ENCODE results near the gene RASSF5.

Gene RASSF5

DNA sequence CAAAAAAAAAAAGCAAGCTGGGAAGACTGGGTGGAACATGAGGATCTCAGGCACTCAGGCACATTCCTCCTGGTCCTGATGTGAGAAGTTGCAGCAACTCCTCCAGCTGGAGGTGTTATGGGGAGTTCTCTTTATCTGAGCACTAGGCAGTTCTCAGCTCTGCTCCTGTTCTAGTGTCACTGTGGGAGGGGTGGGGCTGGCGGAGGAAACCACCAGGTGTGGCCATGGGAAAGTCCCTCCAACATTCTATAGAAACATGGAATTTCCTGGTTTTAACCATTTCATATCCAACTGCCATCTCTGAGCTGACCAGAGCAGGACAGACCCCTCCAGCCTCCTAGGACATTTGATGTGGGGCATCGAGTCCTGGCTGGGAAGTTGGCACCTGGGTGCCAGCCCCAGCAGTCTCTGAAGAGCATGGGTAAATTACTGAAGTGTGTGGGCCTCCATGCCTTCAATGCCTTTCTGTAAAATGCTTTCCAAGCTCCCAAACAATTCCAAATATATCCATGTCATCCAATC, 37.9 kb upstream of the RASSF5 start:
- TF ChIP-seq JUND (IDR thresholded peaks at IDR 0.05; ENCODE audit: low read depth): no peak
- no peak for DNase-seq (ENCODE audit: low read depth in 1 of 2, low spot score in 1 of 2)
- in situ Hi-C loops (cut with HindIII; ENCODE audit: low pct_unique_long_range_greater_than_20kb, low sequenced_read_pairs): no loop called here

DNA sequence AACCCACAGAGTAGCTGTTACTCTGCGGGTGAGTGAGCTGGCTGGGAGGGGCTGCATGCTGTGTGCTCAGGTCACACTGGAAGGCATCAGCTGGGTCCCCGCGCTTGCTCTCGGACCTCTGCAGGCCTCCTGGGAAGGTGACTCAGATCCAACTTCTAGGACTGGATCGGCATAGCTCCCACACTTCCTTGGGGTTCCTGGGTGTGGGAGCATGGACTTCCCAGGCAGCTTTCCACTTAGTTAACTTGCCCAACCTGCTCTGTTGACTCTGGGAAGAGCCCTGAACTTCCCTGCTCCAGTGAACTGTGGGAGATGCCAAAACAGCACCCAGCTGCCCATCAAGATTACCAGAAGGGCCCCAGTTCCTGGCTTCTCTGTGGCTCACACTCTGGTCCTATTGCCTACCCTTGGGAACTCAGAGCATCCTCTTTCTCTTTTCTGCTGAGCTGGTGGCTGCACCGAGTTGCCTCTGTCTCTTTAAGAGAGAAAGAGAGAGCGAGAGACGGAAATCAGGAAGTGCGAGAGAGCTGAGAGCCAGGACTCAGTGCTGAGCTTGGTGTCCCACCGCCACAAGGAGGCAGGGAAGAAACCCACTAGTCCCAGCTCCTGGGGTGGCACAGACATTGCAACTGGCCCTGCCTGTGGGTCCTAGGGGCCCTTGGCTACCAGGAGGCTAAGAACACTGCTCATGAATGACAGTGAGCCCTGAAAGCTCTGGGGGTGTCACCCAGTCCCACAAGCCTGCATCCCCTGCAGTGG, 37.2 kb upstream of the RASSF5 start, which contains the start of gene IKBKE:
IKBKE (plus strand) TSS at position 544 of the 759 bp plus-strand sequence. CDS start 2,752 bp downstream, outside the sequence.
- peak; percentile 85 to 94 for DNase-seq (ENCODE audit: low read depth in 1 of 2, low spot score in 1 of 2)
- in situ Hi-C loops (cut with HindIII; ENCODE audit: low pct_unique_long_range_greater_than_20kb, low sequenced_read_pairs): no loop called here
- TF ChIP-seq JUND (IDR thresholded peaks at IDR 0.05; ENCODE audit: low read depth): no peak

DNA sequence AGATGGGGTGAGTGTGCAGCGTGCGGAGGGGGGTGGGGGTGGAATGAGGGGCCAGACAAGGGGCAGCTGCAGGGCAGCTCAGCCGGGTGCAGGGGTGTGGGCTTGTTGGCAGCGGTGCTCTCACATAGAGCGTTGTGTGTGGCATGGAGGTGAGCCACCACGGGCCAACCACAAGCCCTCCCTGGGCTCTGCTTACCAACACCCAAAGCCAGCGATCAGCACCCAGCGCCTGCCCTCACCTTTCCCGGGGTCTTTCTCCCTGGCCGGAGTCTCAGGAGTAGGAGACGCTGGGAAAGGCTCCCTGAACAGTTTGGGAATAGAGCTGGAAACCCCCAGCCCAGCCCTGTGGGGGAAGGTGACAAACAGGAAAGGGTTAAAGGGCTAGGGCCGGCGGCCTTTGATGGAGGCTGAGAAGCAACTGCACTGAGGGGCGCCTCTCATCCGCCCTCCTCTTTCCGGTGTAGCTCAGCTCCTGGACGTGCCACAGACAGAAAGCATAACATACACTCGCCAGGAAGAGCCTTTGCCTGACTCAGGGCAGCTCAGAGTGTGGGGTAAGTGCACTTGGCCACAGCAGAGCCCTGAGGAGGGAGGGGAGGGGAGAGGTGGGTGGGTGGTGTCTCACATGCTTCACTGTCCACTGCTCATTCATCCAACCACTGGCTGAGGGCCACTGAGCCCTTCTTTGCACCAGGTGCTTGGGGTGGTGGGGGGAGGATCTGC, 36.5 kb upstream of the RASSF5 start:
- DNase-seq (ENCODE audit: low read depth in 1 of 2, low spot score in 1 of 2): peak in 1 of 2 experiments; percentile 47
- in situ Hi-C loops (cut with HindIII; ENCODE audit: low pct_unique_long_range_greater_than_20kb, low sequenced_read_pairs): no loop called here
- TF ChIP-seq JUND (IDR thresholded peaks at IDR 0.05; ENCODE audit: low read depth): no peak

DNA sequence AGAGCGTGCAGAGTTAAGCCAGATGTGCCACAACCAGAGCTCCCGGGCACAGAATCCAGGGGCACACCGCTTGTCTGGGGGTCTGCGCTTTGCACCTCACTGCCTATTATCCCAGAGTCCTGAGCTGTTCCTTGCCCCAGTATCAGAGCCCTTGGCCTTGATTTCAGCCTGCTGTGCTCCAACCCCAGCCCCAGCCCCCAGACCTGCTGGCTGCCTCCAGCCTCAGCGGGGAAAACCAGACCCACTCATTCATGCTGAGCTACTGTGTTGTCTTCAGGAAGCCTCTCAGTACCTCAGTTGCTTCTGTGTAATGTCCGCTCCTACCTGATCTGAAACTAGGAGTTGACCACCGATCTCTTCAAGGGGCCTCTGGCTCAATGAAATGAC, 35.9 kb upstream of the RASSF5 start:
- no peak for TF ChIP-seq JUND (IDR thresholded peaks at IDR 0.05; ENCODE audit: low read depth)
- in situ Hi-C loops (cut with HindIII; ENCODE audit: low pct_unique_long_range_greater_than_20kb, low sequenced_read_pairs): no loop called here
- no peak for DNase-seq (ENCODE audit: low read depth in 1 of 2, low spot score in 1 of 2)

DNA sequence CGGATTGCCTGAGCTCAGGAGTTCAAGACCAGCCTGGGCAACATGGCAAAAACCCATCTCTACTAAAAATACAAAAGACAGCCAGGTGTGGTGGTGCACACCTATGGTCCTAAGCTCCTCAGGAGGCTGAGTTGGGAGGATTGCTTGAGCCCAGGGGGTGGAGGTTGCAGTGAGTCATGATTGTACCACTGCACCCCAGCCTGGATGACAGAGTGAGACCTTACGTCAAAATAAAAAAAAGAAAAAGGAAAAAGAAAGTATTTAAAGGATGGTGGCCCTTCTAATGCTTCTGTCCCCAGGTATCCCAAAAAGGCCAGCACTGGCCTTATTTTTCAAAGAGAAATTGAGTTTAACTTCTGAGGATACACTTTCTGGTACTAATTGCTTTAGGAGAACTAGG, 35.3 kb upstream of the RASSF5 start:
- DNase-seq (ENCODE audit: low read depth in 1 of 2, low spot score in 1 of 2): no peak
- TF ChIP-seq JUND (IDR thresholded peaks at IDR 0.05; ENCODE audit: low read depth): no peak
- in situ Hi-C loops (cut with HindIII; ENCODE audit: low pct_unique_long_range_greater_than_20kb, low sequenced_read_pairs): no loop called here

DNA sequence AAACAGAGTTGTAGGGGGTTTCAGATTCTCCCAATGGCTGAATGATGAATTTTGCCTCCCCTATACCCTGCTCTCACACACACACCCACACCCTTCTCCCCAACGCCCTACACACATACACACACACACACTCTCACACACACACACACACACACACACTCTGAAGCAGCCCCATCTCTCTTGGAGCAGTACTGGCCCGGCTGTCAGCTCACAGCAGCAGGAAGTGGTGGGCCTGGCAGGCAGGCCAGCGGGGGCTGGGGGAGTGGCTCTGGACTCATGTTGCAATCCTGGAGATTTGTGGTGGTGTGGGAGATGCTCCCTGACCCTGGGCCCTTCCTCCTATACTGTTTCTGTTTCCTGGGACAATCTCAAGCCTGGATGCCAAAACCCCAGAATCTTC, 34.9 kb upstream of the RASSF5 start:
- no peak for DNase-seq (ENCODE audit: low read depth in 1 of 2, low spot score in 1 of 2)
- in situ Hi-C loops (cut with HindIII; ENCODE audit: low pct_unique_long_range_greater_than_20kb, low sequenced_read_pairs): no loop called here
- TF ChIP-seq JUND (IDR thresholded peaks at IDR 0.05; ENCODE audit: low read depth): no peak

DNA sequence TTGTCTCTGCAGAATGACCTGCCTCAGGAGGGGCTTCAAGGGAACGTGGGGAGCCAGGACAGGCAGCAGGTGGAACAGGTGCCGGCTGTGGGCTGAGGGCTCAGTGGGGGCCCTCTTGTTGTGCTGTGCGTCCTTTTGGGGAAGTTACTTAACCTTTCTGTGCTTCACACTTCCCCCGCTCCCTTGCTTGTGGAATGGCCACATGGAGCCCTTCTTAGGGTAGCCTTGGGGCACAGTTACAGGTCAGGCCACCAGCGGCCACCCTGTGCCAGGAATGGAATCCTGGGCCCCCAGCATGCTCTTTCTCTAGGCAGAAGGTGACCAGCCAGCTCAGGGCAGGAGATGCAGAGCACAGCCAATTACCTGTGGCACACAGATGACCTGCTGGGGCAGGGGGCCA, 34.4 kb upstream of the RASSF5 start:
- in situ Hi-C loops (cut with HindIII; ENCODE audit: low pct_unique_long_range_greater_than_20kb, low sequenced_read_pairs): no loop called here
- no peak for TF ChIP-seq JUND (IDR thresholded peaks at IDR 0.05; ENCODE audit: low read depth)
- DNase-seq (ENCODE audit: low read depth in 1 of 2, low spot score in 1 of 2): no peak

DNA sequence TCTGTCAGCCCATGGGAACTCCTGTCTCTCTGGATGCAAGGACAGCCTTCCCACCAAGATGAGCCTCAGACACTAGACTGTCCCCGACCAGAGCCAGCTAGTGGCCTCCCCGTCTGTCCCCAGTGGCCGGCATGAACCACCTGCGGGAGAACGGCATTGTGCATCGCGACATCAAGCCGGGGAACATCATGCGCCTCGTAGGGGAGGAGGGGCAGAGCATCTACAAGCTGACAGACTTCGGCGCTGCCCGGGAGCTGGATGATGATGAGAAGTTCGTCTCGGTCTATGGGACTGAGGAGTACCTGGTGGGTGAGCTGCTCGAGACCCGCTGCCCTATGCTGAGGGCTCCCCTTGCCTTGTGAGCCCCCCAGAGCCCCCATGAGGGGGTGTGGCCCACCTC, 31.3 kb upstream of the RASSF5 start:
- no peak for TF ChIP-seq JUND (IDR thresholded peaks at IDR 0.05; ENCODE audit: low read depth)
- in situ Hi-C loops (cut with HindIII; ENCODE audit: low pct_unique_long_range_greater_than_20kb, low sequenced_read_pairs): no loop called here
- no peak for DNase-seq (ENCODE audit: low read depth in 1 of 2, low spot score in 1 of 2)

DNA sequence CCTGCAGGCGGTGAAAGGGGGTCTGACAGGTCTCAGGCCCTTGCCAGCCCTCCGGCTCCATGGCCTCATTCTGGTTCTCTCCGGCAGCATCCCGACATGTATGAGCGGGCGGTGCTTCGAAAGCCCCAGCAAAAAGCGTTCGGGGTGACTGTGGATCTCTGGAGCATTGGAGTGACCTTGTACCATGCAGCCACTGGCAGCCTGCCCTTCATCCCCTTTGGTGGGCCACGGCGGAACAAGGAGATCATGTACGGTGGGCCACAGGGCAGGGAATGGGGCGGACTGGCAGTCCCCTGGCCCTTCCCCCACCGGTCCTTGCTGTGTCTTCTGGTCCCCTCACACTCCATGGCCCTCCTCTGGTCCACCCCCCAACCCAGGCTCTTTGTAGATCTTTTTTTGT, 30.7 kb upstream of the RASSF5 start:
- TF ChIP-seq JUND (IDR thresholded peaks at IDR 0.05; ENCODE audit: low read depth): no peak
- in situ Hi-C loops (cut with HindIII; ENCODE audit: low pct_unique_long_range_greater_than_20kb, low sequenced_read_pairs): no loop called here

DNA sequence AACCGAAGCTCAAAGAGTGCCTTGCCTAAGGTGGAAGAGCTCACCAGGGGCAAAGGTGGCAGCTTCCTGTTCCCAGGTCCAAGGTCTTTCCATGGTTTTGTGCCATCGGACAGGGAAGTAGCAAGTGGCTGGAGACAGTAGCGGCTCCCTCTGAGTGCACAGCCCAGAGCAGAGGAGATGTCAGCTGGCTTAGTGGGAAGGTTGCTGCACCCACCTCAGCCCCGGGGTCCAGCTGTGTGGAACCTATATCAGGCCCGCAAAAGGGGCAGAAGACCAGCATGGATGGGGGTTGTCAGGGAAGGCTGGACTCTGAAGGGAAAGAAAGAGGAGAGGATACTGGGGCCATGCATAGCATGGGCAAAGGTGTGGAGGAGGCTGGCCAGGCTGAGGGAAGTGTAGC, 30.2 kb upstream of the RASSF5 start:
- DNase-seq (ENCODE audit: low read depth in 1 of 2, low spot score in 1 of 2): no peak
- in situ Hi-C loops (cut with HindIII; ENCODE audit: low pct_unique_long_range_greater_than_20kb, low sequenced_read_pairs): no loop called here
- no peak for TF ChIP-seq JUND (IDR thresholded peaks at IDR 0.05; ENCODE audit: low read depth)

More for the DNA sequence above, 30.7 kb upstream of the RASSF5 start:
- no peak for DNase-seq (ENCODE audit: low read depth in 1 of 2, low spot score in 1 of 2)

DNA sequence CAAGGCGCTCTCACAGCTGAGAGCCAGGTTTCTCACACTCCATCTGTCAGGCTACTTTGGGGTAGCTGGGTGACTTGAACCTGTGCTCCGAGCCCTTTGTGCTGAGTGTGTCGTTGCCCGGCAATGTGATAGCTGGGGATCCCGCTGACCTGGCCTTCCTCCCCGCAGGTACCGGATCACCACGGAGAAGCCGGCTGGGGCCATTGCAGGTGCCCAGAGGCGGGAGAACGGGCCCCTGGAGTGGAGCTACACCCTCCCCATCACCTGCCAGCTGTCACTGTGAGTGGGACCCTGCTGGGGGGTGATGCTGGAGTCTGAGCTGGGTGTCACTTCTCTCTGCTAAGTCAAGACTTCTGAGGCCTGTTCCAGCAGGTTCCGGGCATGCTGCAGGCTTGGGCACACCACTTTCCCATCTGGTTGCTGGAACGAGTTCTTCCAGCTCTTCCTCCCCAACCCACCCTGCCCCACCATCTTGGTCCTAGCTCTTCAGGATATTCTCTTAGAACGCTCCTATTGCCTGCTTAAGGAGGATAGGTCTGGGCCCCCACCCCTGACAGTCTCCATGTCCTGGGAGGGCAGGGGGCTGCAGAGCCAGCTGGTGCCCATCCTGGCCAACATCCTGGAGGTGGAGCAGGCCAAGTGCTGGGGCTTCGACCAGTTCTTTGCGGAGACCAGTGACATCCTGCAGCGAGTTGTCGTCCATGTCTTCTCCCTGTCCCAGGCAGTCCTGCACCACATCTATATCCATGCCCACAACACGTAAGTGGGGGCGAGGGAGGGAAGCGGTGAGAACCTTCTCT, 29.6 kb upstream of the RASSF5 start:
- TF ChIP-seq JUND (IDR thresholded peaks at IDR 0.05; ENCODE audit: low read depth): no peak
- no peak for DNase-seq (ENCODE audit: low read depth in 1 of 2, low spot score in 1 of 2)
- in situ Hi-C loops (cut with HindIII; ENCODE audit: low pct_unique_long_range_greater_than_20kb, low sequenced_read_pairs): no loop called here

DNA sequence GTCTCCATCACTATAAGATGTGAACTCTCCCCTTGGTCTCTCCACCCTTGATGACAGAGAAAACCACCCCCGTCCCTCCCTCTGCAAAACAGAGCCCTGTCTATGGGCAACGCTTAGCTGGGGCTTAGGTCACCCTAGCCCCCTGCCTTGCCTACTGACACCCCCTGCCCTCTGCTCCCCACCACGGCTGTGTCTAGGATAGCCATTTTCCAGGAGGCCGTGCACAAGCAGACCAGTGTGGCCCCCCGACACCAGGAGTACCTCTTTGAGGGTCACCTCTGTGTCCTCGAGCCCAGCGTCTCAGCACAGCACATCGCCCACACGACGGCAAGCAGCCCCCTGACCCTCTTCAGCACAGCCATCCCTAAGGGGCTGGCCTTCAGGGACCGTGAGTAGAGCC, 28.6 kb upstream of the RASSF5 start:
- no peak for TF ChIP-seq JUND (IDR thresholded peaks at IDR 0.05; ENCODE audit: low read depth)
- DNase-seq (ENCODE audit: low read depth in 1 of 2, low spot score in 1 of 2): no peak
- in situ Hi-C loops (cut with HindIII; ENCODE audit: low pct_unique_long_range_greater_than_20kb, low sequenced_read_pairs): no loop called here

Data from T47D (cell line).